ENCODE data around the gene CREBBP.

CREBBP gene

DNA sequence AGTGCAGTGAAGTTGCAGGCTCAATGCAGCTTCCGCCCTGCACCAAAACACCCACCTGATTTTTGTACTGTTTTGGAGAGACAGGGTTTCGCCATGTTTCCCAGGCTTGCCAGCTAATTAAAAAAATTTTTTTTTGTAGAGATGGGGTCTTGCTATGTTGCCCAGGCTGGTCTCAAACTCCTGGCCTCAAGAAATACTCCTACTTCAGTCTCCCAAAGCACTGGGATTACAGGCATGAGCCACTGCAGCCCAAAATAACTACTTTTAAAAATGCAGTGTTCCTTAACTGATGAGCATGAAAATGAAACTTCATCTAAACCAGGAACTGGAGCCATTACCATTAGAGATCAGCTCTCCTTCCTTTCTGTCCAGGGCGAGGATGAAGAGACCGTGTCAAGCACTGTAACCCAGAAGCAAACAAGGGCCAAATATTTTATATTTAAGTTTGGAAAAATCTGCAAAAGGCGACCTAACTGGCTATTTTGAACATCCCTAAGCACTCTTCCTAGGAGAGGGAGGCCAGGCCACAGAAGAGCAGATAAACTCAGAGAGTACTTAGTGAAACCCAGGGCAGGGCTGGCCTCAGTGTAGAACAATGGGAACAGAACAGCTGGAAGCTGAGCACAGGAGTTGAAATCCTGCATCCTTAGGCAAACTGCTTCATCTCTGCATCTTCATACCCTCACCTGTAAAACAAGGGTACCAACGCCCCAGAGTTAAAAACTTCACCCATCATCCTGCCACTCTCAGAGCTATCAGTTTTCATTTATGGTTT, 24.0 kb downstream of the CREBBP start:
- no peak for DNase-seq (ENCODE audit: low spot score)

DNA sequence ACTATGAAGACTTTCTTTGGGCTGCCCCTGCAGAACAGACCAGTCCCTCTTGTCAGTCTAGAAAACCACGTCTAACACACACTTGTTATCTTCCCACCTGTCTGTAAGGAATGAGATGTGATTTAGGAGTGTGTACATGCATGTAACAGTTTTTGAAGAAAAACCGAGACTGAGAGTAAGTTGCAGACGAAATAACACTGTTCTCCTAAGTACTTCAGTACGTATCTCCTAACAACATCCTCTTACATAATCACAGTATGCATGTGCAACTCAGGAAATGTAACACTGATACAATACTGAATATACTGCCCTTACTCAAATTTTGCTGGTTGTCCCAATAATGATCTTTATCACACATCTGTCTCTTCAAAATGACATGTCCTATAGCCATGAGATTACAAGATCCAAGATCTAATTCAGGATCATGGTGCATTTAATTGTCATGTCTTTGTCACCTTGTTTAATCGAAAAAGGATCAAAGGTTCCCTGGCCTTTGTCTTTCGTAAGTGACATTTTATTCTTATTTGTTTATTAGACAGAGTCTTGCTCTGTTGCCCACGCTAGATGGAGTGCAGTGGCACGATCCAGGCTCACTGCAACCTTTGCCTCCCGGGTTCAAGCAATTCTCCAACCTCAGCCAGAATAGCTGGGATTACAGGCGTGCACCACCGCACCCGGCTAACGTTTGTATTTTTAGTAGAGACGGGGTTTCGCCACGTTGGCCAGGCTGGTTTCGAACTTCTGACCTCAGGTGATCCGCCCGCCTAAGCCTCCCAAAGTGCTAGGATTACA, 25.6 kb downstream of the CREBBP start:
- no peak for DNase-seq (ENCODE audit: low spot score)

DNA sequence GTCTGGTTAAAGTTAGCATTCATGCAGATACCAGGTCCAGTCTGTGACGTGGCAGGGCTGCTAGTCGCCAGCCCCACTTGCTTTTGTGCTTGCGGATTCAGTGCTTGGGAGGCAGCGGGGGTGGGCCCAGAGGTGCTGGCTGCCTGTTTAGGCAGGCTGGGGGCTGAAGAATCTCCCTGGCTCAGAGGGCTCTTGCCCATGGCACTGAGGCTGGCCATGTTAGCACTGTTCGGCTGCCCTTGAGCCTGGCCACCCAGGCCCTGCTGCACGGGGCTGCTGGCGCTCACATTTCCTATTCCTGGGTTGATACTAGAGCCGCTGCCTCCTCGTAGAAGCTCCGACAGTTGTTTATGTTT, 30.0 kb downstream of the CREBBP start:
- no peak for DNase-seq (ENCODE audit: low spot score)

DNA sequence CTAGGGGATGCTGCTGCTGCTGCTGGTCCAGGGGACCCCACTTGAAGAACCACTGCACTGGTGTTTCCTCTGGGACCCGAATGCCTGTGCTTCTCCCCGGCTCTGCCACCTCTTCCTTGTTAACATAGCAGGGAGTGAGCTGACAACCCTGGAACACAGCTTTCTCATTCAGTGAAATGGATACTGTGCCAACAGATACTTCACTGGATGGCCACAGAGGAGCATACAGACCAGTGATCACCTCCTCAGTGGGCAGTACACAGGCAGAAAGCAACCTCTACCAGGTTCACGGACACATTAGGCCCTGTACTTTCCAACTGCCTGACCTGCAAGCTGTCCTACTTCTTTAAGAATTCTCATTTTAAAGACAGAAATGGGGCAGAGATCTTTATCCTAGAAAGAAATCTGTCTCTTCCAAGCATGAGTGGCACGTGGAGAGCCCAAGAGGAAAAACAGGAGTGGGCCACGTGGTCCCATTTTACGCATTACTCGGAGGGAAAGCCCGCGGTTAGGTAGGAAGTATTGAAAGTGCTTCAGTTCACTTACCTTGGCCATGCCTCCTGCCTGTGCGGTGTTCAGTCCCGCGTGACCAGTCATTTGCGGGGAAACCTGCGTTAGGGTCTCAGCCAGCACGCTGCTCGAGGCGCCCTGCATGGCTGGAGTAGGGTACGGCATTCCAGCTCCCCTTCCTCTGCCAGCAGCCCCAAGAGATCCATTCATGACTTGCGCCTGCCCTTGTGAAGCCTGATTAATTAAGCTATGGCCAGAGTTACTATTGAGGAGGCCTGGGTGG, 30.6 kb downstream of the CREBBP start:
- DNase-seq (ENCODE audit: low spot score): no peak

DNA sequence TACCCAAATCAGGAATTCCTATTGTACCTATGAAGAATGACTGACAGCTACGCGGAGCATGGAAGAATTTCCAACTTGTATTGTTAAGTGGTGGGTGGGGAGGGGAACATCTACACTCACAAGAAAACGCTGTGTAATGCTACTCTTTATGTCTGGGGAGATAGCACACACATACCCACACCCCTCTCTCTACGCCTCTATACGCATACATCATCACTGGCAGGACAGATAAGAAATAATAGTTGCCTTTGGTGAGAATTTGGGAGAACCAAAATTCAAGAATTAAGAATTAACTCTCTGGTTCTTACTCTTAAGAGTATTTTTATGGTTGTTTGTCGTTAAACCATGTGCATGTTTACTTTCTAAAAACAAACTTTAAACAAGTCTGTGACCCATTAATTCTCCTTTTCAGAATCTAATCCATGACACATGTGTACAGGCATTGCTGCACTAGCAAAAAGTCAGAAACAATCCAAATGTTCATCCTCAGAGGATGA, 33.9 kb downstream of the CREBBP start:
- DNase-seq (ENCODE audit: low spot score): no peak

DNA sequence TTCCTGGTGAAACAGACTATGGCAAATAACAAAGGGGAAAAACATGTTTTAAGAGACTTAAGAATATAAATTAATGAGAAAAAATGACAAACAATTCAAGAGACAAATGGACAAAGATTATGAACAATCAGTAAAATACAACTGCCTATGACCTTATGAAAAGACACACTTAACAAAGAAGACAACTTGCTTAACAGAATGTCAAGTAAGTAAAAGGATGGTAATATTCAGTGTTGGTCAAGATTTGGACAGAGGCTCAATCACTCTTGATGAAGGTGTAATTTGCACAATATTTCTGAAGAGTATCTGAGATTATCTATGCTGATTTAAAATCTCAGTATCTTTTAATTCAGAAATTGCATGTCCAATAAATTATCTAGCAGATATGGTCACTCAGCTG, 34.4 kb downstream of the CREBBP start:
- DNase-seq (ENCODE audit: low spot score): no peak

DNA sequence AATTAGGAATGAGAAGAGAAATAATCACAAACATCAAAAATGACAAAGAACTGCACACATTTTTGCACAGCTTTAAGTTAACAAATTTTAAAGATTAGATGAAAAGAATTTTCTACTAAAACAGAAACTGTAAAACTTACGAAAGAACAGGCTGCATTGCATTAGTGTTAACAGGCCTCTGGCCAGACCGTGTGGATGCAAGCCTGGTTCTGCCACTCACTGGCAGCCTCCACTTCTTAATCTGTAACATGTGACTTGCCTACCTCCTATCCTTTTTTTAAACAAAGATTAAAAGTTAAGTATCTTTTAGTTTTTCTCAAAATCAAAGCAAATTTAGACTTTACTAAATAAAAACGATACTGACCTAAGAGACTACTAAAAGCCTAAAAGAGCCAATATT, 37.5 kb downstream of the CREBBP start:
- DNase-seq (ENCODE audit: low spot score): no peak

DNA sequence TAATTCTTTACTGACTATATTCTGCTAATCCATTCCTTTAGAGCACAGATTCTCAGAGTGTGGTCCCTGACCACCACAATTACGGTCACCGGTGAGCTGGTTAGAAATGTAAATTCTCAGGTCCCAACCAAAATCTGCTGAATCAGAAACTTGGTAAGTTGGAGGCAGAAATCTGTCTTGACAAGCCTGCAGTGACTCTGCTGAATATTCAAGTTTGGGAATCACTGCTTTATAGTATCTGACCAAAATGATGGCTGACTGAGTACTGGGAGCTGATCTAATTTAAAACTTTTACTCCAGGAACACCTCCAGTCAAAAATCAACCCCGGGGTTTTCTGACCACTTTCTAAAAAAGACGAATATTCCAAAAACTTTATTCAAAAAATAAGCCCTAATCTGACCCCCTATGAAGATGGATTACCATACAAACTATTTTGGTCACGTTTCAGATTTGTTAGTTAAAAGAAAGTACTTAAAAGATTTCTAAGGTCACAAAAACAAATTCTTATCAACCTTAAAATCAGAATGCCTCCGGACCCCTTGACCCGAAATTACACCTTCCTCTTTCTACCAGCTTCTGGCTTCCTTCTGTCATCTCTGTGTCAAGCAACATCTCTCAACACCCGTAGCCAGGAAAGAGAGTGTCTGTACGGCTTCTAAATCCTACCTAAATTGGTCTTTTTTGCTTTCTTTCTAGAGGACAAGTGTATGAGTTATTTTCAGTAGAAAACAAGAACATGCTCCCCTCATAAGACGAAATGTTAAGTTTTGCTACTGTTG, 38.6 kb downstream of the CREBBP start:
- no peak for DNase-seq (ENCODE audit: low spot score)

DNA sequence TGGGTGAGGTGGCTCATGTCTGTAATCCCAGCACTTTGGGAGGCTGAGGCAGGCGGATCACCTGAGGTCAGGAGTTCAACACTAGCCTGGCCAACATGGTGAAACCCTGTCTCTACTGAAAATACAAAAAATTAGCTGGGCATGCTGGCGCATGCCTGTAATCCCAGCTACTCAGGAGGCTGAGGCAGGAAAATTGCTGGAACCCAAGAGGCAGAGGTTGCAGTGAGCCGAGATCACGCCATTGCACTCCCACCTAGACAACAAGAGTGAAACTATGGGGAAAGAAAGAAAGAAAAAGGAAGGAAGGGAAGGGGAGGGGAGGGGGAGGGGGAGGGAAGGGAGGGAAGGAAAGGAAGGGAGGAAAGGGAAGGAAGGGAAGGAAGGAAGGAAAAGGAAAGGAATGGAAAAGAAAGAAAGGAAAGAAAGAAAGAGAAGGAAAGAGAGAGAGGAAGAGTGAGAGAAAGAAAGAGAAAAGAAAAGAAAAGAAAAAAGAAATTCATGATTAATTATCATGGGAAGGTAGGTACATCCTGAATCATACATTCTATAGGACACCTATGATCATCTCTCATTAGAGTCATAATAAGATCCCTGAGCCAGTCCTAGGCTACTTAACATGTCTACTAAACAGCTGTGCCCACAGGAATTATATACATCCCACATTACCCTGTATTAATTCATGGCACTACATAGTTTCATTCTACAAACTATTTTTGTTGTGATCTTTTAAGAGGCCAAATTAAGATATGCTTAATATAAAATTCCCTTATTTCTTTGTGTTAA, 40.9 kb downstream of the CREBBP start:
- DNase-seq (ENCODE audit: low spot score): no peak

DNA sequence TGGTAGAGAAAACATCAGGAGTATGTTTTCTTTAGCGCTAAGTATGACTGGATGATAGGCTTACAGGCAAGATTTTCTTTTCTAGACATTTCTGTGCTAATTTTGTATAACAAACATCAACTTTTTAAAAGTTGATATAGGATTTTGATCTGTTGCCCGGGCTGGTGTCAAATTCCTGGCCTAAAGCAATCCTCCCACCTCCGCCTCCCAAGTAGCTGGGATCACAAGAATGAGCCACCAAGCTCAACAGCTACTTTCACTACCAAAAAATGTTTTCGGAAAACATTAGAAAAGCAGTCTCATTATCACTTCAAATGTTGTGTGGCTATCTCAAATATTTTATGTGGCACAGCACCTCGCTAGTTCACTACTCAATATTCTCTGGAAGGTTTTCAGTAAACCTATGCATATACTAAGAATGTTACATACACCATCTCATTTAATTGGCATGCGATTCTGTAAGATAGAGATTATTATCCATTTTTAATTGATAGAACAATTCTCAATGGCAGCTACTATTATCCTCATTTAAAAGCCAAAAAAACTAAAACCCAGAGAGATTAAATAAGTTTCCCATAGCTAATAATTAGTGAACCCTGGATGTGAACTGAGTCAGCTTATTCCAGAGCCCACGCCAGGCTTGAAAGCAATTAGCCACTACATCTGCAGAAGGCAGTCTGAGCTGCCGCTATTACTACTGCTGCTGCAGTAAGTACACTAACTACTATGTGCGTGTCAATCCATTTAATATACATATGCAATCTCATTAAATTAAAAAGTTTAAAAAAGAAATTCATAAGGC, 41.7 kb downstream of the CREBBP start:
- DNase-seq (ENCODE audit: low spot score): no peak

DNA sequence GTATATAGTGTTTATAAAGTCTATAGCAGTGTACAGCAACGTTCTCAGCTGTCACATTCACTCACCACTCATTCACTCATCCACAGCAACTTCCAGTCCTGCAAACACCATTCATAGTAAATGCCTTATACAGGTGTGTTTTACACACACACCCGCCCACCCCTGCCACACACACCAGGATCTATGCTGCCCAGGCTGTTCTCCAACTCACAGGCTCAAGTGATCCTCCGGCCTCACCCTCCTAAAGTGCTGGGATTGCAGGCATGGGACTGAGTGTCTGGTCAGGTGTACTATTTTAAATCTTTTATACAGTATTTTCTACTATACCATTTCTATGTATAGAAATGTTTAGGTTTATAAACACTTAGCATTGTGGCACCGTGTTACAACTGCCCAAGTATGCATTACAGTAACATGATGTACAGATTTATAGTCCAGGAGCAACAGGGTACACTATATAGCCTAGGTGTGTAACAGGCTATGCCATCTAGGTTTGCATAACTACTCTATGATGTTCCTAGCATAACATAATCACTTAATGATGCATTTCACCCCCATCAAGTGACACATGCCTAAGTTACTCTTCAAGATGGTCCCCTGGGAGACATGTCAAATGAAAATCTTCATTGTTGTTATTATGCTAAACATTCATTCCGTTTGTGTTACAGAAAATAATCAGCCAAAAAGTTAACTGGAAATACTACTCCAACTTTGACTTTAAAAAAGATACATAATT, 42.5 kb downstream of the CREBBP start:
- no peak for DNase-seq (ENCODE audit: low spot score)

DNA sequence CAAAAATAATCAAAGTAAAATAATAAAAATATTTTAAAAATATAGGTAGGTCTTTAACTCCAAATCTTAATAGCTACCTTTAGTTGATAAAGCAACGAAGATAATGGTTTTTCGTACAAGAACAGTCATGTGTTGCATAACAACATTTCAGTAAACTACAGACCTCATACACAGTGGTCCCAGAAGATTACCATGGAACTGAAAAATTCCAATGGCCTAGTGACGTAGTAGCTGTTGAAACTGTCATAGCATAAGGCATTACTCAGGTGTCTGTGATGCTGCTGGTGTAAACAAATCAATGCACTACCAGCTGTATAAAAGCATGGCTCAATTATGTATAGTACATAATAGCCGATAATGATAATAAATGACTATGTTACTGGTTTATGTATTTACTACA, 43.9 kb downstream of the CREBBP start:
- DNase-seq (ENCODE audit: low spot score): no peak

DNA sequence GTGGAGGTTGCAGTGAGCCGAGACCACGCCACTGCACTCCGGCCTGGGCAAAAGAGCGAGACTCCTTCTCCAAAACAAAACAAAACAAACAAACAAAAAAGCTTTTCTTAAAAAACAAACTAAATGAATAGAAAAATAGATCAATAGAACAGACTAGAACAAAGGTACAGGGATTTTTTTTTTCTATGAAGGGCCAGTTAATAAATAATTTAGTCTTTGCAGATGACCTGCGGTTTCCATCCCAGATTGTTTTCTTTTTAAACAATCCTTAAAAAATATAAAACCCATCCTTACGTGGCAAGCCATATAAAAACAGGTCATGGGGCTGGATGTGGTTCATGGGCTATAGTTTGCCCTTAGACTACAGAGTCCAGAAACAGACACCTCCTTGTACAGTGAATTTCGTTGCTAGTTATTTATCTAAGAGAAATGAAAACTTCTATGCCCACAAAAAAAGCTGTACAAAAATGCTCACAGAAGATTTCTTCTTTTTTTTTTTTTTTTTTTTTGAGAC, 45.4 kb downstream of the CREBBP start:
- no peak for DNase-seq (ENCODE audit: low spot score)

DNA sequence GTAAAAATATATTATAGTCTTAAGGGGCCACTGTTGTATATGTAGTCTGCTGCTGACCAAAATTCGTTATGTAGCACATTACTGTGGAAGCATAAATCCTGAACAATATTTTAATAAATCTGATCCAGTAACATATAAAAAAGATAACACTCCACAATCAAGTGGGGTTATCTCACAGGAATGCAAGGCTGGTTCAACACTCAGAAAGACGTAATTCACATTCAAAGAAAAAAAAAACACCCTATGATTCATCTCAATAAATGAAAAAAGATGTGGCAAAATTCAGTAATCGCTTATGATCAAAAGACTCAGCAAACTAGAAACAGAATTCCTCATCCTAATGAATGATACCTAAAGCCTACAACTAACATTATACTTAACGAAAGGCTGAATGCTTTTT, 47.8 kb downstream of the CREBBP start:
- DNase-seq (ENCODE audit: low spot score): no peak

DNA sequence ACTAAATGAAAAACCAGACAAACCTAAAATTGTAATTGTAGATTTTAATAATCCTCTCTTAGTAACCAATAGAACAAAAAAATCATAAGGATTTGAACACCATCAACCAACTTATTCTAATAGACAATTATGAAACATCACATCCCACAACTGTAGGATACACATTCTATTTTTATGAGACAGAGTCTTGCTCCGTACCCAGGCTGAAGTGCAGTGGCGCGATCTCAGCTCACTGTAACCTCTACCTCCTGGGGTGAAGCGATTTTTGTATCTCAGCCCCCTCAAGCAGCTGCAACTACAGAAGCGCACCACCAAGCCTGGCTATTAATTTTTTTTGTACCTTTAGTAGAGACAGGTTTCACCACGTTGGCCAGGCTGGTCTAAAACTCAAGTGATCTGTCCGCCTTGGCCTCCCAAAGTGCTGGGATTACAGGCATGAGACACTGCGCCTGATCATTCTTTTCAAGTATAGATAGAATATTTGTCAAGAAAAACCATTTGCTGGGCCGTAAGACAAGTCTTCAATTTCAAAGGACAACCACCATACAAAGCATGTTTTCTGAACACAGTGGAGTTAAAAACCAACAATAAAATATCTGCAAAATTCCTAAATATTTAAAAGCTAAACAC, 49.8 kb downstream of the CREBBP start:
- DNase-seq (ENCODE audit: low spot score): no peak

DNA sequence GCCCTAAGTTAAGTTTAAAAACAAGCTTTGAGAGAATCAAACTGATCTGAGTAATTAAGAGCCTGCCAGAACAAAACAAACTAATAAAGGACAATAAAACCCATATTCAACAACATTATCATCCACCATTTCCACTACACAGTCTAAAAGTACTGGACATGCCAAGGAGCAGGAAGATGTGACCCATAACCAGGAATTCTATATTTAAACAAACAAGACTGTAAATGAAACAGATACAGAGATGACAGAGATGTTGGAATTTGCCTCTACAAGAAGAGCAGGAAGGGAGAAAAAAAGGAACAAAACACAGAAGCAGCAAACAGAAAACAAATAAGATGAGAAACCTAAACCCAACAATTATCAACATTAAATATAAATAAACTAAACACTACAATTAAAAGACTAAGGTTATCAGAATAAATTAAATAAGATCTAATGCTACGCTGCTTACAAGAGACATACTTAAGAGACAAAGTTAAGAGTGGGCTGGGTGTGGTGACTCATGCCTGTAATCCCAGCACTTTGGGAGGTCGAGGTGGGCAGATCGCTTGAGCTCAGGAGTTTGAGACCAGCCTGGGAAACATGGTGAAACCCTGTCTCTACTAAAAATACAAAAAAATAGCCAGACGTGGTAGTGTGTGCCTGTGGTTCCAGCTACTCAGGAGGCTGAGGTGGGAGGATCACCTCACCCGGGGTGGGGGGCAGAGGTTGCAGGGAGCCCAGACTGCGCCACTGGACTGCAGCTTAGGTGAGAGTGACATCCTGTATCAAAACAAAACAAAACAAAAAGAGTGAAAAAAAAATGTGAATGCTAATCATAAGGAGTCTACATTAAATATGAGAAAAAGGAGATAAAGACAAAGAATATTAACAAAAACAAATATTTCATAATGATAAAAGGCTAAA, 50.6 kb downstream of the CREBBP start:
- DNase-seq (ENCODE audit: low spot score): no peak

DNA sequence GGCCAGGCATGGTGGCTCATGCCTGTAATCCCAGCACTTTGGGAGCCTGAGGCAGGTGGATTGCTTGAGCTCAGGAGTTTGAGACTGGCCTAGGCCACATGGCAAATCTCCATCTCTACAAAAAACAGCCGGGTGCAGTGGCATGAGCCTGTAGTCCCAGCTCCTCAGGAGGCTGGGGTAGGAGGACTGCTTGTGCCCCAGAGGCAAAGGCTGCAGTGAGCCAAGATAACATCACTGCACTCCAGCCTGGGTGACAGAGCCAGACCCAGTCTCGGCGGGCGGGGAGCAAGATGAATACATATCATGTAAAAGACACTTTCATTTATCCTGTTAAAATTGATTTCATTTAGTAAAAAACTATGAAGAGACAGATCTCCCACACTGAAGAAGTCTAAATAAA, 54.6 kb downstream of the CREBBP start:
- DNase-seq (ENCODE audit: low spot score): no peak

DNA sequence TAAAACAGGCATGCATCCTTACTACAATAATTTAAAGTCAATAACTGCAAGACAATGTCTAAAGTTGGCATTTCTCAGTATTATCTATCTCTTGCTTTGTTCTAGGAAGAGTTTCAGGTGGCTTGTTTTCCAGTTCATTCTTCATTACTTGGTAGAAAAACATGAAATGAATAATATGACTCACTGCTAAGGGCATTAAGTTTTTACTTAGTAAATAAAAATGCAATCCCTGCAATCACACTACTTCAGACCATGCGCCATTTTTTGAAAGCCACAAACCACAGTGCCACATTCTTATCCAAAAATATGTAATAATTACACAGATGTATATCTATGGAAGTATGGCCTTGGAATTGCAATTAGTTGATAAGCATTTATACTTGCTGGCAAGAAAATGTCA, 55.4 kb downstream of the CREBBP start:
- no peak for DNase-seq (ENCODE audit: low spot score)
